ENCODE measurements around the gene CADM1.

CADM1 gene

DNA sequence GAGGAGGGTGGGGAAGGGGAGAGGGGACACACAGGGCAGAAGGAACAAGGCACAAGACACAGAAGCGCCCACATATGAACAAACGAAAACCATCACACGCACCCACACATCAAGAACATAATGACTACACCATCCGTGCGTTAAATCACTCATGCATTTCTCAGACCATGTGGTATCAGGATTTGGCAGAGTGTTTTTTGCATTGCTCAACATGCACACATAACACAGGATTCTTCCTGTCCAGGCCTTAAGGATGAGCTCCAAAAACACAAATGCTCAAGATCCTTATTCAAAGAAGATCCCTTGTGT is 309.5 kb downstream of the CADM1 start:
- Histone ChIP-seq H3K9ac (ENCODE audit: insufficient read length) (no peak overlapping the region), H3K36me3 (ENCODE audit: insufficient read depth, low read length) (no peaks in the 10 kb centered on the region), H3K4me3 (no peak overlapping the region), H3K27ac (no peak overlapping the region), H3K9me3 (ENCODE audit: low read depth, low read length) (no peaks in the 10 kb centered on the region)
- DNase-seq (ENCODE audit: low read depth, low spot score): no peak
- TF ChIP-seq EZH2 (IDR thresholded peaks at IDR 0.05) (no peak), FOXP2 (optimal IDR thresholded peaks at IDR 0.05; ENCODE audit: control extremely low read depth, extremely low read length, insufficient read depth) (no peak)

DNA sequence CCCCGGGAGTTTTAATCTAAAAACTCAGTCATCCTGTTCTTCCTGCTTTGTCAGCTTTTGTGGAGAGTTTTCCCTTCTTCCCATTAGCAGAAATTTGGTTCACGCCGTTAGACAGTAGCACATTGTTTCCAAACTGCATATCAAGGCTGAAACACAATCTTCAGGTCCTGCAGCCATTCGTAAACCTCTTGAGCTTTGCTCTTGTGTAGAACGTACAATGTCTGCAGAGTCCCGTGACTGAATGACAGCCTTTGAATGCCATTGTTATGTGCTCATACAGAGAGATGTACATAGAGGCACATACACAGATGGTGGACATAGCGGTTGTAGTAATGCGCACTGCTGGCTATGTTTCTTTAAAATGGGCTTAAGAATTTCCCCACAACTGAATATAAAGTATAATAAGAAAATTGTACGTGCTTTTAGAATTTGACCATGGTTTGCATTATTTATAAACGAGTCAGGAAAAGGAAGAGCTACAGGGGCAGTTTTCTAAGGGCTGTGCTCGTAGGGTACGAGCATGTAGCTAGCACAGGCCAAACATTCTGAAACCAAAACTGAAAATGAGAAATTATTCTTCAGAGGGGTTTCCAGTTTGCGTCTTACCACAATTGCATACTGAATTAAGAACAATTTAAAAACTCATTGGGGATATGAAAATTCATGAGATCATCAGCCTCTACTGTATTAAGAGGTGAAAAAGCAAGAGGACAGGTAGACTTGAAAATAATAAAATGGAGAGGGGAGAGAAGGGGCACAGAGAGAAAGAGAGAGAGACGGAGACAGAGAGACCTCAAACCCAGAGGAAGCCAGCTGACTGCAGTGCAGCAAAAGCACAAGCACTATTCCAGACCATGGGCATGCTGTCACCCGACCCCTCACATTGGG is 310.1 kb downstream of the CADM1 start:
- TF ChIP-seq POLR2AphosphoS5 (IDR thresholded peaks at IDR 0.05; ENCODE audit: borderline replicate concordance, low read depth, low read length) (no peak), FOXP2 (optimal IDR thresholded peaks at IDR 0.05; ENCODE audit: control extremely low read depth, extremely low read length, insufficient read depth) (no peak), EZH2 (IDR thresholded peaks at IDR 0.05) (no peak)
- Histone ChIP-seq H3K9me3 (ENCODE audit: low read depth, low read length) (no peaks in the 10 kb centered on the region), H3K4me3 (no peak overlapping the region), H3K27ac (no peak overlapping the region), H3K36me3 (ENCODE audit: insufficient read depth, low read length) (no peaks in the 10 kb centered on the region), H3K9ac (ENCODE audit: insufficient read length) (no peak overlapping the region)
- no peak for DNase-seq (ENCODE audit: low read depth, low spot score)

DNA sequence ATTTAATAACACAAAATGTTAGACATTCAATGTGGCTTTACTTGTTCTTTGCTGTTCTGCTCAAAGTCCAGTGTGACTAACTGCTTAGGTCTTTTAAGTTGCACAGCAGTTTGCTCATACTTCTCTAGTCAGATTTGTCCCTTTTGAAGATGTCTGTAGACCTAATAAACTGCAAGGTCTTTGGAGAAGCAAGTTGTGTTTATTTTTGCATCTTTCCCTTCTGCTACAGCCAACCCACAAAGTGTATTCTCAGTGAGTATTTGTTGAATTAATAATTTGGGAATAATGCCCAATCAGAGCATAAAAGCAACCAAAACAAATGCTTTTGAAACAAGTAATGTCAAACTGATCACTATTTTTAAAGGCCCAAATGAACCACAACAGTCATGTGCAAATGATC is 312.5 kb downstream of the CADM1 start:
- Histone ChIP-seq H3K27ac (no peak overlapping the region), H3K9me3 (ENCODE audit: low read depth, low read length) (no peaks in the 10 kb centered on the region), H3K36me3 (ENCODE audit: insufficient read depth, low read length) (no peaks in the 10 kb centered on the region), H3K4me3 (no peak overlapping the region), H3K9ac (ENCODE audit: insufficient read length) (no peak overlapping the region)
- DNase-seq (ENCODE audit: low read depth, low spot score): no peak
- TF ChIP-seq EZH2 (IDR thresholded peaks at IDR 0.05) (no peak), FOXP2 (optimal IDR thresholded peaks at IDR 0.05; ENCODE audit: control extremely low read depth, extremely low read length, insufficient read depth) (no peak), POLR2AphosphoS5 (IDR thresholded peaks at IDR 0.05; ENCODE audit: borderline replicate concordance, low read depth, low read length) (no peak)

DNA sequence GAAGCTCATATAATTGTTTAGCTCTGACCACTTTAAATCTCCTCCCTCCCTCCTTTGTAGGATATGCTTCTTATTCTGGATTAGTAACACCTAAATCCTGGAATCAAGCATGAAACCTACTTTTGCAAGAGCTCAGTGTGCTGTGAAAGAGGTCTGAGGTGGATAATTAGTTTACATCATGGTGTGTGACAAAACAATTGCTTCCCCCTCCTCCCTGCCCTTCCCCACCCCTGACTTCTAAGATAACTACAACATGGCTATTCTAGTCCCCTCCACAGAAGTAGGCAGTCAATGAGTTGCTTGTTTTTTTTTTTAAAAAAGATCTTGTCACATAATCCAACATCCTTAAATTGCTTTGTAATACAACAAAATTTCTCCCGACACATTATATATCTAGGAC is 314.0 kb downstream of the CADM1 start:
- TF ChIP-seq POLR2AphosphoS5 (IDR thresholded peaks at IDR 0.05; ENCODE audit: borderline replicate concordance, low read depth, low read length) (no peak), EZH2 (IDR thresholded peaks at IDR 0.05) (no peak), FOXP2 (optimal IDR thresholded peaks at IDR 0.05; ENCODE audit: control extremely low read depth, extremely low read length, insufficient read depth) (no peak)
- DNase-seq (ENCODE audit: low read depth, low spot score): no peak
- Histone ChIP-seq H3K36me3 (ENCODE audit: insufficient read depth, low read length) (no peaks in the 10 kb centered on the region), H3K9ac (ENCODE audit: insufficient read length) (no peak overlapping the region), H3K9me3 (ENCODE audit: low read depth, low read length) (no peaks in the 10 kb centered on the region), H3K4me3 (no peak overlapping the region), H3K27ac (no peak overlapping the region)

DNA sequence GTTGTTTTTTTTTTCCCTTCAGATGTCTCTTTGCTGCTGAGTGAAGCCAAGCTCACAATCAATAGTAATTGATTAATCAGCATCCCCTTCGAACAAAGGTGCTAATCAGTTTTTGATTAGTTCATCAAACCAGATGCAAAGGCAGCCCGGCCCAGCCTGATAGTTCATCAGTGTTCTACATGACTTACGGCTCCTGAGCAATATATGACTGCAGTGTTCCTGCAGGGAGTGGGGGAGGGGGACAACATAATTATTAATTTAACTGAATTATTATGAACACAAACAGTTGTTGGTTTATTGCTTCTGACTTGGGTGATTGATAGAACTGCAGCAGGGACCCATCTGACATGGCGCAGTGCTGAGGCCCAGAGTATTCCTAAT is 315.3 kb downstream of the CADM1 start:
- Histone ChIP-seq H3K9me3 (ENCODE audit: low read depth, low read length) (no peaks in the 10 kb centered on the region), H3K4me3 (no peak overlapping the region), H3K27ac (no peak overlapping the region), H3K9ac (ENCODE audit: insufficient read length) (no peak overlapping the region), H3K36me3 (ENCODE audit: insufficient read depth, low read length) (no peaks in the 10 kb centered on the region)
- no peak for DNase-seq (ENCODE audit: low read depth, low spot score)
- TF ChIP-seq POLR2AphosphoS5 (IDR thresholded peaks at IDR 0.05; ENCODE audit: borderline replicate concordance, low read depth, low read length): no peak
- TF ChIP-seq EZH2 (IDR thresholded peaks at IDR 0.05): no peak
- TF ChIP-seq FOXP2 (optimal IDR thresholded peaks at IDR 0.05; ENCODE audit: control extremely low read depth, extremely low read length, insufficient read depth): no peak

DNA sequence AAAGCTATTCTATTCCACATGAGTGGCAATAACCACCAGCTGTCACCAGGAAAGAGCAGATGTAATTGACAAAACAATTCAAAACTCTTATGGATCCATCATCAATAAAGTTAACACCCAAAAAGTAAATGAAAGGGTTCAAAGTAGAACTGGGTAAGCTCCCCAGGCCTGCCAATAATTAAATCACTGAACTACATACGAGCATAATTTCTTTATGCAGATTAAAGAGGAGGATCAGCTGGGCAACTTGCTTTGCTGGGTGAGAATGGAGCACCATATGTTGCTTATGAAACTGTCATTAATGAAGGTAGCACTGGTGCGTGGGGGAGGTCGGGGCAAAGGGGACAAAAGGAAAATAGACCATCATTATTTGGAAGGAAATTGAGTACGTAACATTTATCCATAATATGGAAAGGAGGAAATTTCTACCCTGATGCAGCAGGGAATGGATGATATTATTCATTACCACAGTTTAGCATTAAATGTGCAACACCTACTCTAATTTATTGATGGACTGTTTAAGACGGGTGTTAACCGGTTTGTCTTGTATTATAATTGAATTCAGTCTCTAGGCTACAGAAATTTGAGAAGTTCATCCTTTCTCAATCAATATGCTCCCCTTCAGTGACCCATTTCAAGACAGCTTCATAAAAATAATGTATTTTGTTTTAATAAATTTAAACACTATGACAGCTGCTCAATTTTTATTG is 315.9 kb downstream of the CADM1 start:
- no peak overlapping the region for H3K9ac ChIP-seq (ENCODE audit: insufficient read length)
- no peak for DNase-seq (ENCODE audit: low read depth, low spot score)
- H3K36me3 ChIP-seq (ENCODE audit: insufficient read depth, low read length): no peaks in the 10 kb centered on the region
- no peak overlapping the region for H3K27ac ChIP-seq
- TF ChIP-seq FOXP2 (optimal IDR thresholded peaks at IDR 0.05; ENCODE audit: control extremely low read depth, extremely low read length, insufficient read depth): no peak
- TF ChIP-seq POLR2AphosphoS5 (IDR thresholded peaks at IDR 0.05; ENCODE audit: borderline replicate concordance, low read depth, low read length): no peak
- TF ChIP-seq EZH2 (IDR thresholded peaks at IDR 0.05): no peak
- no peak overlapping the region for H3K4me3 ChIP-seq
- H3K9me3 ChIP-seq (ENCODE audit: low read depth, low read length): no peaks in the 10 kb centered on the region

DNA sequence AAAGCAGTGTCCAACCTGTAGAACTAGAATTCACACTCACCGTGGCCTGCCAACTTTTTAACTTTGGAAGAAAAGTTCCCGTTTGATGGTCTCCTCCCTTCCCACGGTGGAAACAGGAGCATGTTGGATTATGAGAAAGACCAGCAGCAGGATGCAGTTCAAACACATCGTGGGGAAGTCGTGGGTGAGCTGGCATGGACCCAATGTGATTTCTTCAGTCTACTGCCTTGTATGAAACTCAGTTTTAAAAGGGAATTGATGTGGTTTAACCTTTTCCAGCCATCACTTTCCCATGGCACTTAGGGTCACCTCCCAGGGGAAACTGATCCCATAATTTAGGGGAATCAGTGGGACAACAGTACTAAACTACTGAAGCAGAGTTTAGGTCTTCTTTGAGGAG is 318.3 kb downstream of the CADM1 start:
- no peak for DNase-seq (ENCODE audit: low read depth, low spot score)
- TF ChIP-seq POLR2AphosphoS5 (IDR thresholded peaks at IDR 0.05; ENCODE audit: borderline replicate concordance, low read depth, low read length) (no peak), EZH2 (IDR thresholded peaks at IDR 0.05) (no peak), FOXP2 (optimal IDR thresholded peaks at IDR 0.05; ENCODE audit: control extremely low read depth, extremely low read length, insufficient read depth) (no peak)
- no peaks in the 10 kb centered on the region for H3K9me3 ChIP-seq (ENCODE audit: low read depth, low read length)
- H3K36me3 ChIP-seq (ENCODE audit: insufficient read depth, low read length): no peaks in the 10 kb centered on the region
- H3K27ac ChIP-seq: no peak overlapping the region
- no peak overlapping the region for H3K9ac ChIP-seq (ENCODE audit: insufficient read length)
- no peak overlapping the region for H3K4me3 ChIP-seq

DNA sequence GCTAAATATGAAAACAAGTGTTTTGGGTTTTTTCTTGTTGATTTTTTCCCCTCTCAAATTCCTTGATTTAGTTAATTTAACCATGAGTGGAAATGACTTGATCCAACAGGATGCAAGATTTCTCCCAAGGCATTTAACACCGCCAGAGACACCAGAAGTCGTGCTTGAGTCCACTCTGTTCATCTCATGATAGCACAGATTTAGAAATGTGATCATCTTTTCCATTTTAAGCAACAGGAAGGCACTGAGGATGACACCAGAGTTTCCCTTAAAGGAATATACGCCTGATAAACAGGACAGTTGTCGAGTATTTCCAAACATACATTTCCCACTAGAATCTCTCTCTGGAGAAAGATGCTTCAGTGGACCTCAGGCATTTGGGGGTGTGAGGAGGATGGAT is 318.7 kb downstream of the CADM1 start:
- no peak for TF ChIP-seq FOXP2 (optimal IDR thresholded peaks at IDR 0.05; ENCODE audit: control extremely low read depth, extremely low read length, insufficient read depth)
- no peak for TF ChIP-seq EZH2 (IDR thresholded peaks at IDR 0.05)
- no peak for TF ChIP-seq POLR2AphosphoS5 (IDR thresholded peaks at IDR 0.05; ENCODE audit: borderline replicate concordance, low read depth, low read length)
- H3K4me3 ChIP-seq: no peak overlapping the region
- H3K9me3 ChIP-seq (ENCODE audit: low read depth, low read length): no peaks in the 10 kb centered on the region
- H3K36me3 ChIP-seq (ENCODE audit: insufficient read depth, low read length): no peaks in the 10 kb centered on the region
- no peak for DNase-seq (ENCODE audit: low read depth, low spot score)
- no peak overlapping the region for H3K9ac ChIP-seq (ENCODE audit: insufficient read length)
- H3K27ac ChIP-seq: no peak overlapping the region

Measured in SK-N-MC (cell line).